Neural cell (in vitro differentiated cells): ENCODE results near the gene NDNF.

Experiments used
- CTCF ChIP-seq: fragments of 450-650 bp; IDR thresholded peaks from 2 replicates; pipeline ENCODE4 v1.5.1; 2014; ENCODE audit warnings: antibody characterized with exemption, mild to moderate bottlenecking, moderate library complexity; ENCODE audit not compliant: poor library complexity, severe bottlenecking
- EP300 ChIP-seq: fragments of 450-650 bp; conservative IDR thresholded peaks from 2 replicates; pipeline ENCODE4 v1.6.1; 2014; ENCODE audit warnings: antibody characterized with exemption, mild to moderate bottlenecking, moderate library complexity; ENCODE audit not compliant: poor library complexity, severe bottlenecking

- no peak for TF ChIP-seq EP300
- no peak for TF ChIP-seq CTCF
These were observed 80.5 kb downstream of the NDNF start for GRCh38 chr4:120991885-120992284.
